HG03521 (cell line): ENCODE results near the gene SLC1A5.

Source experiments
- ATAC-seq: cut with Tn5 transposase; IDR thresholded peaks from one replicate; pipeline ENCODE4 v1.9.1; 2021; ENCODE audit warnings: mild to moderate bottlenecking, moderate library complexity; ENCODE audit not compliant: unreplicated experiment

The SLC1A5 gene

GRCh38 chr19:46726971-46727501 is 61.4 kb downstream of the SLC1A5 start:
- ATAC-seq: no peak

- ATAC-seq: no peak
Measured at GRCh38 chr19:46726551-46726950, 61.8 kb downstream of the SLC1A5 start.

- no peak for ATAC-seq
Measured at GRCh38 chr19:46725859-46726393, 62.5 kb downstream of the SLC1A5 start.

GRCh38 chr19:46725036-46725820 is 63.2 kb downstream of the SLC1A5 start:
- no peak for ATAC-seq
